Measurements from ENCODE around the gene HBP1.
"Not testable (repeated sequence)": the region's sequence is repeated elsewhere in the genome, so short reads cannot be mapped to it uniquely, and the experiment has no call there.

Gene HBP1

GRCh38 chr7:107181172-107181571 is 12.4 kb downstream of the HBP1 start:
- no peak for DNase-seq (ENCODE audit: low read depth, low spot score)

- no peak for DNase-seq (ENCODE audit: low read depth, low spot score)
Observed at GRCh38 chr7:107185716-107186115, 16.9 kb downstream of the HBP1 start.

GRCh38 chr7:107186240-107186639 is 17.4 kb downstream of the HBP1 start:
- DNase-seq (ENCODE audit: low read depth, low spot score) = no peak

GRCh38 chr7:107187774-107188173 is 19.0 kb downstream of the HBP1 start:
- DNase-seq (ENCODE audit: low read depth, low spot score) = no peak

- no peak for DNase-seq (ENCODE audit: low read depth, low spot score)
Observed at GRCh38 chr7:107190090-107190489, 21.3 kb downstream of the HBP1 start.

- no peak for DNase-seq (ENCODE audit: low read depth, low spot score)
Observed at GRCh38 chr7:107194052-107194451, 25.2 kb downstream of the HBP1 start.

GRCh38 chr7:107196834-107197610 is 28.2 kb downstream of the HBP1 start:
- DNase-seq (ENCODE audit: low read depth, low spot score) = no peak

GRCh38 chr7:107201795-107202450 is 33.1 kb downstream of the HBP1 start:
- DNase-seq (ENCODE audit: low read depth, low spot score) = peak; percentile 46

GRCh38 chr7:107203607-107204006 is 34.8 kb downstream of the HBP1 start:
- DNase-seq (ENCODE audit: low read depth, low spot score) = no peak

GRCh38 chr7:107206136-107206535 is 37.3 kb downstream of the HBP1 start:
- no peak for DNase-seq (ENCODE audit: low read depth, low spot score)

GRCh38 chr7:107206706-107207105 is 37.9 kb downstream of the HBP1 start:
- no peak for DNase-seq (ENCODE audit: low read depth, low spot score)

GRCh38 chr7:107207459-107207858 is 38.7 kb downstream of the HBP1 start:
- no peak for DNase-seq (ENCODE audit: low read depth, low spot score)

- DNase-seq (ENCODE audit: low read depth, low spot score) = no peak
Observed at GRCh38 chr7:107208024-107208521, 39.3 kb downstream of the HBP1 start.

- no peak for DNase-seq (ENCODE audit: low read depth, low spot score)
Observed at GRCh38 chr7:107208563-107208962, 39.8 kb downstream of the HBP1 start.

- DNase-seq (ENCODE audit: low read depth, low spot score) = no peak
Observed at GRCh38 chr7:107209565-107209964, 40.8 kb downstream of the HBP1 start.

- no peak for DNase-seq (ENCODE audit: low read depth, low spot score)
Observed at GRCh38 chr7:107210400-107210799, 41.6 kb downstream of the HBP1 start.

GRCh38 chr7:107212725-107213124 is 43.9 kb downstream of the HBP1 start:
- DNase-seq (ENCODE audit: low read depth, low spot score) = no peak

GRCh38 chr7:107213193-107213788 is 44.5 kb downstream of the HBP1 start:
- no peak for DNase-seq (ENCODE audit: low read depth, low spot score)

GRCh38 chr7:107213945-107214344 is 45.1 kb downstream of the HBP1 start:
- DNase-seq (ENCODE audit: low read depth, low spot score) = no peak

GRCh38 chr7:107219563-107220244 is 50.9 kb downstream of the HBP1 start:
- DNase-seq (ENCODE audit: low read depth, low spot score) = no peak

GRCh38 chr7:107220356-107220755 is 51.6 kb downstream of the HBP1 start:
- DNase-seq (ENCODE audit: low read depth, low spot score) = no peak

- not testable (repeated sequence) for DNase-seq (ENCODE audit: low read depth, low spot score)
Observed at GRCh38 chr7:107220806-107221205, 52.0 kb downstream of the HBP1 start.

All from astrocyte of the hippocampus (primary cell).